Smooth muscle cell of bladder (primary cell): ENCODE data around the gene GDF7. TPM values are rescaled to one million over a fixed set of nuclear protein-coding genes. Genes with fewer than 3 reads are reported as not detected.

Experiments used
- total RNA-seq: library from RNA; depleted of rRNA; stranded (reverse); fragments of >200 nt; gene quantifications from 2 replicates; pipeline ENCODE4 v1.2.3, GENCODE V29; 2014

The GDF7 gene
- total RNA-seq: 0.09 and 0.14 TPM in 2 replicates

GRCh38 chr2:20666304-20667150, at the start of gene GDF7:
Gene GDF7, plus strand, starts transcription at chr2:20667144. Its CDS starts 96 bp downstream, at chr2:20667240.

GRCh38 chr2:20650877-20651730, 15.8 kb upstream of the GDF7 start, which contains the start of gene HS1BP3:
Gene HS1BP3, minus strand, starts transcription at chr2:20651098. Its CDS starts 35 bp downstream, at chr2:20651063.

Other genes with a start within 250 kb of the GDF7 start
- 130 and 143 TPM in 2 replicates for gene RHOB, start 220.1 kb upstream of the GDF7 start, total RNA-seq
- 24.5 and 27.5 TPM in 2 replicates for gene HS1BP3, start 16.0 kb upstream of the GDF7 start, total RNA-seq
- 13.5 and 14.8 TPM in 2 replicates for gene LDAH, start 156.0 kb downstream of the GDF7 start, total RNA-seq